Thoracic aorta (tissue), 2 donors: ENCODE measurements around the gene PRKCSH. TPM values are rescaled to one million over a fixed set of nuclear protein-coding genes. Genes with fewer than 3 reads are reported as not detected.
A peak's percentile ranks its signal among the peaks of the same experiment; 100 is the strongest.

ENCODE experiments used
- ATAC-seq: fragments of 150-250 bp; one replicate; pipeline ENCODE4 v1.8.0; 2017; ENCODE audit warnings: low read depth; ENCODE audit not compliant: insufficient number of reproducible peaks, low FRiP score
- DNase-seq: peaks from one replicate; pipeline ENCODE4 v3.0.0-alpha.2; 2020; ENCODE audit warnings: low spot score
- H3K27ac ChIP-seq, 2 donors: fragments of 200-600 bp; sonication (generic); 1 replicate in 1 of 2; 2 replicates in 1 of 2; pipeline ENCODE4 v1.5.1; 2016; ENCODE audit warnings: mild to moderate bottlenecking in 2 of 2, moderate library complexity in 2 of 2
- H3K27me3 ChIP-seq: fragments of 200-600 bp; sonication (generic); replicated peaks from 2 replicates; pipeline ENCODE4 v1.6.0; 2016; ENCODE audit warnings: mild to moderate bottlenecking; ENCODE audit not compliant: insufficient read depth
- H3K36me3 ChIP-seq: fragments of 200-600 bp; sonication (generic); one replicate; pipeline ENCODE4 v1.5.1; 2016
- H3K4me1 ChIP-seq, 2 donors: fragments of 200-600 bp; sonication (generic); 1 replicate in 1 of 2; 2 replicates in 1 of 2; pipeline versions ENCODE4 v1.5.1 to v1.6.0; 2016; ENCODE audit warnings: low read depth in 2 of 2, mild to moderate bottlenecking in 1 of 2; ENCODE audit not compliant: control insufficient read depth in 1 of 2
- H3K4me3 ChIP-seq: fragments of 200-600 bp; sonication (generic); 2 replicates; pipeline ENCODE4 v1.5.1; 2016; ENCODE audit warnings: mild to moderate bottlenecking
- H3K9me3 ChIP-seq: fragments of 200-600 bp; sonication (generic); 2 replicates; pipeline ENCODE4 v1.5.1; 2016
- CTCF ChIP-seq: fragments of 200-600 bp; sonication (generic); IDR thresholded peaks from one replicate; pipeline ENCODE4 v1.5.1; 2019; ENCODE audit warnings: antibody characterized with exemption
- total RNA-seq, 2 donors: library from RNA; depleted of rRNA; stranded (reverse); fragments of >200 nt; gene quantifications; one replicate each; pipeline versions ENCODE4 v1.1.0 to v1.2.3, GENCODE V29; 2016

The PRKCSH gene
- total RNA-seq, 2 donors from 2014 or later: 121 to 123 TPM

GRCh38 chr19:11475861-11476260 lies 40.4 kb downstream of the PRKCSH start:
- Histone ChIP-seq H3K9me3 (no peaks in the 10 kb centered on the region), H3K27ac (no peak overlapping the region), H3K4me1 (peaks cover 4 to 6% of the 10 kb centered on the region in 2 donors), H3K36me3 (no peaks in the 10 kb centered on the region), H3K27me3 (peaks cover 4% of the 10 kb centered on the region), H3K4me3 (no peak overlapping the region)
- ATAC-seq (no peak), DNase-seq (no peak)
- TF ChIP-seq CTCF: no peak

- Histone ChIP-seq H3K36me3 (no peaks in the 10 kb centered on the region), H3K9me3 (no peaks in the 10 kb centered on the region), H3K27me3 (peaks cover 8% of the 10 kb centered on the region), H3K4me3 (no peak overlapping the region), H3K4me1 (peaks cover 10 to 22% of the 10 kb centered on the region in 2 donors), H3K27ac (no peak overlapping the region)
- no peak for ATAC-seq
- TF ChIP-seq CTCF: no peak
- DNase-seq: no peak
These were observed 43.0 kb downstream of the PRKCSH start for GRCh38 chr19:11478167-11479089.

- DNase-seq (no peak), ATAC-seq (no peak)
- peaks cover 10 to 22% of the 10 kb centered on the region in 2 donors for H3K4me1 ChIP-seq
- H3K36me3 ChIP-seq: no peaks in the 10 kb centered on the region
- no peak for TF ChIP-seq CTCF
- no peak overlapping the region for H3K27ac ChIP-seq
- H3K9me3 ChIP-seq: no peaks in the 10 kb centered on the region
- peak overlapping the region; percentile 27 for H3K4me3 ChIP-seq
- H3K27me3 ChIP-seq: peaks cover 8% of the 10 kb centered on the region
These were observed 43.9 kb downstream of the PRKCSH start for GRCh38 chr19:11479090-11479897.

- peaks cover 10 to 22% of the 10 kb centered on the region in 2 donors for H3K4me1 ChIP-seq
- no peaks in the 10 kb centered on the region for H3K36me3 ChIP-seq
- no peak for TF ChIP-seq CTCF
- no peak for DNase-seq
- no peak overlapping the region for H3K27ac ChIP-seq
- no peaks in the 10 kb centered on the region for H3K9me3 ChIP-seq
- peak overlapping the region; percentile 27 for H3K4me3 ChIP-seq
- ATAC-seq: no peak
- peaks cover 8% of the 10 kb centered on the region for H3K27me3 ChIP-seq
These were observed 44.7 kb downstream of the PRKCSH start for GRCh38 chr19:11479898-11480714.
